GM18909 (cell line): ENCODE measurements around the gene CTDP1.

Source experiments
- ATAC-seq: cut with Tn5 transposase; IDR thresholded peaks from one replicate; pipeline ENCODE4 v1.9.1; 2021; ENCODE audit warnings: mild to moderate bottlenecking; ENCODE audit not compliant: unreplicated experiment, poor library complexity

The CTDP1 gene

DNA sequence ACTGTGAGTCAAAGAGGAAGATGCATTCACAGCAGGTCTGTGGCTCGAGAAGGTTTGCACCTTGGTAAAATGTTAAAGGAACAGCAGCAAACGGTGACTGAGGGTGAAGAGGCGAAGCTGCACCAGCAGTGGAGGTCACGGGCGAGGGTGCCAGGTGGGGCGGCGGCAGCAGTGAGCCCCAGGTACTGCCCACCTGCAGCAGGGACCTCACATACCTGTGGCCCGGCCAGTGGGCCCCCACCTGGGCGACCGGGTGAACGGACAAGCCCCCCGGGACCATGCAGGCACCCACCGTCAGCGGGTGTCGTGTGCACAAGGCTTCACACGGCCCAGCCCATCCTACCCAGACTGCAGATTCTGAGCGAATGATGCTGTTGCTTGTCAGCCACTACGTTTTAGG is 94.5 kb downstream of the CTDP1 start:
- ATAC-seq, result no peak

GRCh38 chr18:79775441-79776221 is 96.0 kb downstream of the CTDP1 start:
- ATAC-seq, result no peak

DNA sequence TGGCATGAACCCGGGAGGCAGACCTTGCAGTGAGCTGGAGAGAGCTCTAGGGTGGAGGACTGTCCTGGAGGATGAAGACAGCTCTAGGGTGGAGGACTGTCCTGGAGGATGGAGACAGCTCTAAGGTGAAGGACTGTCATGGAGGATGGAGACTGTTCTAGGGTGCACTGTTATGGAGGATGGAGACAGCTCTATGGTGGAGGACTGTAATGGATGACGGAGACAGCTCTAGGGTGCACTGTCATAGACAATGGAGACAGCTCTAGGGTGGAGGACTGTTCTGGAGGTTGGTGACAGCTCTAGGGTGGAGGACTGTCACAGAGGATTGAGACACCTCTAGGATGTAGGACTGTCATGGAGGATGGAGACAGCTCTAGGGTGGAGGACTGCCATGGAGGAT is 97.1 kb downstream of the CTDP1 start:
- no peak for ATAC-seq

- ATAC-seq, result no peak
These were observed 98.7 kb downstream of the CTDP1 start for GRCh38 chr18:79778291-79778791.

DNA sequence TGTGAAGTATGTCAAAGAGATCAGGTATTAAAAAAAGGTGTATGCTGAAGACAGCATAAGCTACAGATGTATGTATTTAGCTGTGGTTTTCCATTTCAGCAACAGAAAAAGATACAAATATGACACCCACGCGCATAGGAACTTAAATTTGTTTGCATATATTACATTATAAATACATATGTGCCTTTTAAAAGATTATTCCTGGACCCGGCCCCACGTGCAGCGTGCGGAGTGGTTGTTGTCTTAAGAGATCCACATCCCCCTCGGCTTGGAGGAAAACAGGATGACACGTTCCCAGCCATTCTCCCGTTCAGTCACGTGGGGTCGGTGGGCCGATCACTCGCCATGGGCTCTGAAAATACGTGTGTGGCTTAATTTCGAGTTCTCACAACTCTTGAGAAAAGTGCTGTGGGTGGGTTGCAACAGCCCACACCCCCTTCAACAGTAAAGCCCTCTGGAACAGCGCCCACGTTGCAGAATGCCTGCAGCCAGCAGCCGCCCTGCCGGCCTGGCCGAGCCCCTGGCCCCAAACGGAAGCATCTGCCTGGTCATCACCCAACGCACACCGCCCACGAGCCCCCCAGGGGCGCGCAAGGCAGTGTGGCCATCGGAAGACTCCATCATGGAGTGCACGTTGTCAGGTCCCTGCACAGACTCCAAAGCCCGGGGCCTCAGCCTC is 99.6 kb downstream of the CTDP1 start:
- no peak for ATAC-seq

DNA sequence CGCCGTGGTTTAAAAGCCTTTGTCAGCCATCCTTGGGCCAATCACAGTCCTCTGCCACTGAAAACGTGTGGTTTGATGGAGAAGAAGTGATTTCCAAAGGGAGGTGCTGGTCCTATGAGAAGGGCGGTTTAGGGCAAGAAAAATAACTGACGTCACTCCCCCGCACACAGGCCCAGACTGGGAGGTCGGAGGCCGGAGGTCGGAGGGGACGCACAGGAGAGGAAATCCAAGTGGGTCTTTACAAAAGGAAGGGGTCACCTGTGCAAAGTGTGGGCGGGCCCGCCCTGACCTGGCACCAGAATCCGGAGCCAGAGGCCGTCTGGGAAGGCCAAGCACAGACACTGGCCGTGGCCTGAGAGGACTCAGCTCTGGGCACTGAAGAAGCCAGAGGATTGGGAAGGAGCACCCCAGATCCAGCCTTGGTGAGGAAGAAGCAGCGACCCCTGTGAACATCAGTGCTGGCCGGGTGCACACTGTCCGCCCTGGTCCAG is 100.1 kb downstream of the CTDP1 start:
- ATAC-seq, result no peak

GRCh38 chr18:79780547-79780946 is 100.9 kb downstream of the CTDP1 start:
- ATAC-seq, result no peak

DNA sequence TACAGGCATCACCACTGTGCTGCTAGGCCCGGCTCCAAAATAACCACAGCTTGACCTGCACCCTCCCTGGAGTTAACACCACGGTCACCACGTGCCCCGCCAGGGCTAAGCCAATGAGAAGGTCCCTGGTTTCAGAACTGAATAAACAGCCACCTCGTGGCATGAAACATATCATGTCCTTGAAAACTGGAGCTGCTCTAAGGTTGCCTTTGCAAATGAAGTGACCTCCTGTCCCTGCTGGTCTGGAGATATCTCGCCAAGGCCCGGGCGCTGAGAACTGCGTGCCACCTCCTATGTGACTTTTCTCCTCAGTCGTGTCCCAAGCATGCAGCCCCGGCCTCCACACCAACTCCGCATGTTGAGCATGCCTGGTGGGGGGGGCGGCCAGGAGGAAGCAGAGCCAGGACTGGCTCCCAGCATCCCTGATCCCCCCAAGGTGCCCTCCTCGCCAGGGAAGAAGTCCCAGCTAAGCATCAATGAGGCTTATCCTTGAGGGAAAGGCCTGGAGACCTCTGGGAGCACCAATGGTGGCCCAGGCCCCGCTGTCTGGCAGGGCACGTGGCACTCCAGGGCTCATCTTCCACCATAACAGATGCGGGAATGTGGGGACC is 101.8 kb downstream of the CTDP1 start:
- no peak for ATAC-seq

DNA sequence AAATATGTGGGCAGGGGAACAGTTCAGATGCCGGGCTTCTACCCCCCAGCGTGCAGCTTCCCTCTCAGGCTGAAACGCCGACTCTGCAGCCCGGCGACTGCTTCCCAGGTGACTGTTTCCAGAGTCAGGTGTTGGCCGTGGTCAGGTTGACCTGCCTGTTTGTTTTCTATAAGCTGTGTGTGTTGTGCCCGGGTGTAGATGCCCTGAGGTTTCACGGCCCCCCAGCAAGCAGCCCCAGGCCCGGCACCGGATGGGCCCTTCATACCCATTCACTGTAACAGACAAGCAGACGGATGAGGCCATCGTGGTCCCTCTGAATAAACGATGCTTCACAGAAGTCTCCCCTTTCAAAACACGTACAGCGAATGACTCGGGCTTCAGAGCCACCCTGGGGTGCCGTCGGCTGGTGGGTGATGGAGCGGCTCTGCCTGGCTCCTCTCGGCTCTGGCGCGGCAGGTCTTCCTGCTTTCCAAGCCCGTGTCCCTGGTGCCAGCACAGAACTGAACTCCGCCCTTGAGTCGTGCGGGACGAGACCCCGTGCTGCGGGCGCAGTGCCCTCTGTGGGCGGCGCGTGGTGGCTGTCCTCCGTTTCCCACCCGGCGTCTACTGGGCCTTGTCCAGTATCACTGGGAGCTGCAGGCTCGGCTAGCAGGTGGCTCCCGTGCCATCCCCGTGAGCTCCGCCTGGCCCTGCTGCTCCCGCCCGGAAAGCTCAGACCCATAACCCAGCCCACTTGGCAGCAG is 103.1 kb downstream of the CTDP1 start:
- ATAC-seq, result no peak

- no peak for ATAC-seq
These were observed 104.7 kb downstream of the CTDP1 start for GRCh38 chr18:79784071-79784913.

DNA sequence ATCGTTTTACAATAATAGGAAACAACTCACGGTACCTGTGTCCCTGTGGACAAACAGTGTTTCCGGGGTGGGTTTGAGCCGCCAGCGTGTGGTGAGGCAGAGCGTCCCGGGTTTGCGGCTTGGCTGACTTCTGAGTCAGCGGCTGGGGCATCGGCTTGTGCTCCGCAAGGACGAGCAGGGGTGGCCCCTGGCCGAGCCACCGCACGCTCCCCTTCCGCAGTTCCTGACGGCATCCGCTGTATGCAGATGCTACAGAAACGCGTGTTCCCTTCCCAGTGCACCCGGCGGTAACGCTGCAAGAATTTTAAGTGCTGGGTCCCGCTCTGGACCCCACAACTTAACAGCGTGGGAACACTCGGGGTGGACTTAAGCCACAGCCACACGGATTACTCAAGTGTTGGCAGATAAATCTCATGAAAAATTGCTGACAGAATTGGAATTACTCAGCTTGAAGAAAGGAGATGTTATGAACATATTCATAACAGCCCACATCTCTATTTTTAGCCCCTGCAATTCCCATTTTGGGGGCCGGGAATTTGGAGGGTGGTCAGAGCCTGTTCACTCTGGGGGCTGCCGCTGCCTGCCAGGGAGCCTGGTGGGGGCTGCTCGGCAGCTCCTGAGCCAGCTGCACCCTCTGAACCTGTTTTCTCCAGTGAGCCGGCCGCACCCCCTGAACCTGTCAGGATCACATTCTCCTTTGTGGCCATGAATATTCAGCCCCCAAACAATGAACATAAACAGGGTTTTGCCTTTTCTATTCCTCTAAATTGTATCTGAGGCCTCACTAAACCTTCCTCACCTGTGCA is 105.6 kb downstream of the CTDP1 start:
- ATAC-seq, result no peak

GRCh38 chr18:79785831-79786230 is 106.2 kb downstream of the CTDP1 start:
- ATAC-seq, result no peak

- ATAC-seq, result no peak
These were observed 106.7 kb downstream of the CTDP1 start for GRCh38 chr18:79786304-79786703.

- no peak for ATAC-seq
These were observed 107.4 kb downstream of the CTDP1 start for GRCh38 chr18:79786786-79787526.

- ATAC-seq, result no peak
These were observed 107.9 kb downstream of the CTDP1 start for GRCh38 chr18:79787527-79787864.

GRCh38 chr18:79787865-79788733 is 108.5 kb downstream of the CTDP1 start:
- no peak for ATAC-seq

DNA sequence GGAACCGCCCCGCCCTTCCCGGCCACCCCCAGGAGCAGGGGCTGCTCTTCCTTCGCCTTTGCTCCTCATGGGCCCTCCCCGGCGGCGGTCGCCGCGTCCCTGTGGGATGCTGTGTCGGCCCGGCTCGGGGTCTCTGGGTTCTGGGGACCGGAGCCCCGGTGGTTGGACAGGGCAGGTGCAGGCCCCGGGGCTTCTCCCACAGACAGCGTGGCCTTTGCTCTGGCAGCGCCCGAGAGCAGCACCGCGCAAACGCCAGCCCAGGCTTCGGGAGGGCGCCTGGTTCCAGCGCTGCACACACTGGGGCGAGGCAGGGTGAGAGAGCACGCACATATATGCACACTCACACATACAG is 109.1 kb downstream of the CTDP1 start:
- no peak for ATAC-seq
